H1 (cell line): ENCODE measurements around the gene MMP24OS.

ENCODE experiments used
- JUND ChIP-seq: IDR thresholded peaks from 2 replicates; pipeline ENCODE4 v1.6.1; 2011; ENCODE audit warnings: mild to moderate bottlenecking, improper control_type of control experiment, low read length
- KDM1A ChIP-seq: fragments of 200-600, 300-600 bp; sonication (generic); IDR thresholded peaks from 2 replicates; pipeline ENCODE4 v1.7.1; 2016; ENCODE audit warnings: mild to moderate bottlenecking, low read length, borderline replicate concordance
- POLR2A ChIP-seq, 2 experiments: IDR thresholded peaks; 1 replicate in 1 of 2; 2 replicates in 1 of 2; pipeline ENCODE4 v1.6.1; 2011; ENCODE audit warnings: low read depth in 2 of 2, low read length in 2 of 2, mild to moderate bottlenecking in 2 of 2; ENCODE audit errors: control extremely low read depth in 1 of 2
- POLR2AphosphoS5 ChIP-seq: IDR thresholded peaks from 2 replicates; pipeline ENCODE4 v1.6.1; 2011; ENCODE audit warnings: low read depth, low read length
- TF ChIP-seq, protein P1 (sequence below), 3 experiments: IDR thresholded peaks; 1 replicate in 2 of 3; 2 replicates in 1 of 3; pipeline versions ENCODE4 v1.5.1 to v1.6.1; 2011; ENCODE audit warnings: low read length in 3 of 3, mild to moderate bottlenecking in 3 of 3, inconsistent platforms in 2 of 3, low read depth in 1 of 3, moderate library complexity in 1 of 3; ENCODE audit not compliant: insufficient read depth in 1 of 3; ENCODE audit errors: control extremely low read depth in 1 of 3

DNA sequence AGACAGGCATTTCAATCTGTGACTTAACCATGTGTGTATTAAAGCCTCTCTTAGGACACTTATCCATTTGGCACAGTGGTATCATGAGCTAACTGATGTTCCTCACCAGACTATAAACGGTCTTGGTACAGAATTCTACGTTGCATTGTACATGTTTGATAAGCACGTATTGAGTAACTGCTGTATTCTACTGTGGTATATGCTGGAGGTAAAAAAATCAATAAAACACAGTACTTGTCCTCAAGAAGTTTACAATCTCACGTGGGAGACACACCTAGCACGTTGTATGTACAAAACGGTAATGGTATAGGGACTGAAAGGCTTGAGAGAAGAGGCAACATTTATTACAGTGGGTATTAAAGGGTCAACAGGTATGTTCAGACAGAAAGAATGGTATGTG lies 47.5 kb upstream of the MMP24OS start:
- TF ChIP-seq, protein P1, sequence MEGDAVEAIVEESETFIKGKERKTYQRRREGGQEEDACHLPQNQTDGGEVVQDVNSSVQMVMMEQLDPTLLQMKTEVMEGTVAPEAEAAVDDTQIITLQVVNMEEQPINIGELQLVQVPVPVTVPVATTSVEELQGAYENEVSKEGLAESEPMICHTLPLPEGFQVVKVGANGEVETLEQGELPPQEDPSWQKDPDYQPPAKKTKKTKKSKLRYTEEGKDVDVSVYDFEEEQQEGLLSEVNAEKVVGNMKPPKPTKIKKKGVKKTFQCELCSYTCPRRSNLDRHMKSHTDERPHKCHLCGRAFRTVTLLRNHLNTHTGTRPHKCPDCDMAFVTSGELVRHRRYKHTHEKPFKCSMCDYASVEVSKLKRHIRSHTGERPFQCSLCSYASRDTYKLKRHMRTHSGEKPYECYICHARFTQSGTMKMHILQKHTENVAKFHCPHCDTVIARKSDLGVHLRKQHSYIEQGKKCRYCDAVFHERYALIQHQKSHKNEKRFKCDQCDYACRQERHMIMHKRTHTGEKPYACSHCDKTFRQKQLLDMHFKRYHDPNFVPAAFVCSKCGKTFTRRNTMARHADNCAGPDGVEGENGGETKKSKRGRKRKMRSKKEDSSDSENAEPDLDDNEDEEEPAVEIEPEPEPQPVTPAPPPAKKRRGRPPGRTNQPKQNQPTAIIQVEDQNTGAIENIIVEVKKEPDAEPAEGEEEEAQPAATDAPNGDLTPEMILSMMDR (IDR thresholded peaks at IDR 0.05; ENCODE audit: control extremely low read depth in 1 of 3, insufficient read depth in 1 of 3, low read depth in 1 of 3, low read length in 3 of 3), result no peak
- no peak for TF ChIP-seq POLR2A (IDR thresholded peaks at IDR 0.05; ENCODE audit: control extremely low read depth in 1 of 2, low read depth in 2 of 2, low read length in 2 of 2)
- TF ChIP-seq JUND, result no peak
- no peak for TF ChIP-seq POLR2AphosphoS5
- no peak for TF ChIP-seq KDM1A
